GM10248 (cell line): ENCODE measurements around the gene SORL1.
"Not testable (repeated sequence)": the region's sequence is repeated elsewhere in the genome, so short reads cannot be mapped to it uniquely, and the experiment has no call there.

Experiments
- CTCF ChIA-PET: fragments of 300-600 bp; sonication (Branson Sonifier 250); formaldehyde crosslinking; extraction: SDS; loops from one replicate; lab custom pipeline; 2021; ENCODE audit warnings: antibody characterized with exemption; lab: Yijun Ruan, JAX
- POLR2A ChIA-PET: fragments of 350-650 bp; sonication (Branson Sonifier 250); formaldehyde crosslinking; extraction: SDS; loops from one replicate; lab custom pipeline; 2020; ENCODE audit warnings: antibody characterized with exemption; lab: Yijun Ruan, JAX
- DNase-seq: peaks from one replicate; pipeline ENCODE4 v3.0.0; 2012; ENCODE audit errors: extremely low spot score
- CTCF ChIP-seq: IDR thresholded peaks from 2 replicates; pipeline ENCODE4 v1.5.1; 2012; ENCODE audit warnings: mild to moderate bottlenecking, low read depth; ENCODE audit errors: extremely low read depth, missing control alignments, control extremely low read depth

Gene SORL1

GRCh38 chr11:121494355-121495099 is 42.4 kb downstream of the SORL1 start:
- ChIA-PET CTCF (interaction anchor here (0.9 to 3.7 kb wide), 10 partner anchors 11 to 178 kb away, joined by 3 to 27 read pairs (median 4); no protein-coding TSS in a partner anchor), POLR2A (interaction anchor here (0.9 kb wide), 1 partner anchor 11 kb away, joined by 3 read pairs; no protein-coding TSS in a partner anchor)
- TF ChIP-seq CTCF: no peak
- DNase-seq: peak; percentile 34

GRCh38 chr11:121497176-121497998 is 45.3 kb downstream of the SORL1 start:
- DNase-seq: no peak
- ChIA-PET CTCF (no interaction called here), POLR2A (no interaction called here)
- TF ChIP-seq CTCF: no peak

- POLR2A ChIA-PET: no interaction called here
- TF ChIP-seq CTCF: no peak
- DNase-seq: no peak
- CTCF ChIA-PET: interaction anchor here (1.6 kb wide), 1 partner anchor 9 kb away, joined by 6 read pairs; no protein-coding TSS in a partner anchor
Observed at GRCh38 chr11:121499405-121499804, 47.3 kb downstream of the SORL1 start.

GRCh38 chr11:121500275-121500674 is 48.2 kb downstream of the SORL1 start:
- ChIA-PET CTCF (interaction anchor here (1.6 kb wide), 1 partner anchor 8 kb away, joined by 6 read pairs; no protein-coding TSS in a partner anchor), POLR2A (no interaction called here)
- no peak for DNase-seq
- no peak for TF ChIP-seq CTCF

GRCh38 chr11:121500717-121501116 is 48.6 kb downstream of the SORL1 start:
- no peak for TF ChIP-seq CTCF
- no peak for DNase-seq
- ChIA-PET POLR2A (no interaction called here), CTCF (interaction anchor here (1.6 kb wide), 1 partner anchor 8 kb away, joined by 6 read pairs; no protein-coding TSS in a partner anchor)

- ChIA-PET CTCF (interaction anchor here (1.4 kb wide), 1 partner anchor 12 kb away, joined by 3 read pairs; no protein-coding TSS in a partner anchor), POLR2A (no interaction called here)
- no peak for DNase-seq
- TF ChIP-seq CTCF: no peak
Observed at GRCh38 chr11:121503051-121503450, 50.9 kb downstream of the SORL1 start.

- DNase-seq, POLR2A ChIA-PET: not testable (repeated sequence)
- CTCF ChIA-PET: interaction anchor here (1.6 kb wide), 1 partner anchor 23 kb away, joined by 4 read pairs; no protein-coding TSS in a partner anchor
Observed at GRCh38 chr11:121506237-121506636, 54.1 kb downstream of the SORL1 start.
